Sigmoid colon (tissue), 7 donors: ENCODE measurements around the gene SLC44A5. TPM values are rescaled to one million over a fixed set of nuclear protein-coding genes. Genes with fewer than 3 reads are reported as not detected.
"Not testable (repeated sequence)": the region's sequence is repeated elsewhere in the genome, so short reads cannot be mapped to it uniquely, and the experiment has no call there.

Experiments used
- DNase-seq: peaks from one replicate; pipeline ENCODE4 v3.0.0-alpha.2; 2019
- H3K27ac ChIP-seq, 4 donors: fragments of 200-600 bp; sonication (generic); one replicate each; pipeline ENCODE4 v1.5.1; 2016 to 2019; ENCODE audit warnings: mild to moderate bottlenecking in 1 of 4
- H3K27me3 ChIP-seq, 3 donors: fragments of 200-600 bp; sonication (generic); one replicate each; pipeline ENCODE4 v1.5.1; 2019; ENCODE audit warnings: mild to moderate bottlenecking in 1 of 3
- H3K36me3 ChIP-seq, 4 donors: fragments of 200-600 bp; sonication (generic); one replicate each; pipeline ENCODE4 v1.5.1; 2016 to 2019
- H3K4me1 ChIP-seq, 4 donors: fragments of 200-600 bp; sonication (generic); one replicate each; pipeline ENCODE4 v1.5.1; 2017 to 2019
- H3K4me3 ChIP-seq, 4 donors: fragments of 200-600 bp; sonication (generic); one replicate each; pipeline ENCODE4 v1.5.1; 2017 to 2019; ENCODE audit warnings: mild to moderate bottlenecking in 2 of 4, moderate library complexity in 1 of 4
- H3K9me3 ChIP-seq, 4 donors: fragments of 200-600 bp in 3 of 4; sonication (generic) in 3 of 4; one replicate each; pipeline versions ENCODE4 v1.5.1 to v1.6.1; 2013 to 2019
- EP300 ChIP-seq, 4 donors: sonication (generic); formaldehyde crosslinking; IDR thresholded peaks; one replicate each; pipeline ENCODE4 v1.6.1; 2017; ENCODE audit warnings: antibody characterized with exemption in 4 of 4
- POLR2A ChIP-seq, 2 donors: fragments of 450-650 bp; IDR thresholded peaks; one replicate each; pipeline ENCODE4 v1.6.1; 2016; ENCODE audit warnings: antibody characterized with exemption in 2 of 2, mild to moderate bottlenecking in 2 of 2, moderate library complexity in 2 of 2
- POLR2AphosphoS5 ChIP-seq, 4 donors: sonication (generic); formaldehyde crosslinking; IDR thresholded peaks; one replicate each; pipeline ENCODE4 v1.6.1; 2017; ENCODE audit warnings: antibody characterized with exemption in 4 of 4
- WGBS, 2 donors: extraction: QIAGEN DNeasy Blood & Tissue Kit; methylation state at CpG; one replicate each; pipeline ENCODE4 v1.1.7; 2013; 5-methylcytosine and 5-hydroxymethylcytosine counted together
- intact Hi-C: fragments of 100-400 bp; cut with DNase I; formaldehyde crosslinking; loops from one replicate; pipeline ENCODE4 v1.15.1; 2023
- polyA plus RNA-seq, 3 donors: library from polyadenylated mRNA; stranded (reverse); fragments of 200-250 nt; gene quantifications; one replicate each; pipeline ENCODE4 v1.2.3, GENCODE V29; 2013
- total RNA-seq, 4 donors: library from RNA; depleted of rRNA; stranded (reverse); fragments of >200 nt; gene quantifications; one replicate each; pipeline ENCODE4 v1.1.0, GENCODE V29; 2016
- TF ChIP-seq, protein P1 (sequence below), 4 experiments: fragments of 450-650 bp in 3 of 4; fragments of 200-600 bp in 1 of 4; IDR thresholded peaks; one replicate each; pipeline ENCODE4 v1.5.1; 2016 to 2019; ENCODE audit warnings: antibody characterized with exemption in 4 of 4, mild to moderate bottlenecking in 3 of 4, moderate library complexity in 2 of 4
- donor health status: healthy with polysubstance abuse.
- donor health status: Bipolar disorder and iron deficiency.
- donor health status: healthy.

The SLC44A5 gene
- total and polyA plus RNA-seq, 7 donors: 0.36 to 1.4 (median 0.67) TPM; not detected in 1

- Histone ChIP-seq H3K36me3 (no peaks in the 10 kb centered on the region), H3K4me1 (peaks cover 0 to 26% (median 23%) of the 10 kb centered on the region in 4 donors), H3K9me3 (no peaks in the 10 kb centered on the region), H3K4me3 (no peak overlapping the region), H3K27me3 (peaks cover 3 to 55% (median 16%) of the 10 kb centered on the region in 3 donors), H3K27ac (no peak overlapping the region)
- 84 to 91% methylated on average over 3 of the region's 3 CpGs for WGBS, 2 donors
- DNase-seq: no peak
- intact Hi-C loops: no loop called here
- TF ChIP-seq POLR2AphosphoS5 (IDR thresholded peaks at IDR 0.05) (no peak), EP300 (IDR thresholded peaks at IDR 0.05) (no peak)
- TF ChIP-seq, protein P1, sequence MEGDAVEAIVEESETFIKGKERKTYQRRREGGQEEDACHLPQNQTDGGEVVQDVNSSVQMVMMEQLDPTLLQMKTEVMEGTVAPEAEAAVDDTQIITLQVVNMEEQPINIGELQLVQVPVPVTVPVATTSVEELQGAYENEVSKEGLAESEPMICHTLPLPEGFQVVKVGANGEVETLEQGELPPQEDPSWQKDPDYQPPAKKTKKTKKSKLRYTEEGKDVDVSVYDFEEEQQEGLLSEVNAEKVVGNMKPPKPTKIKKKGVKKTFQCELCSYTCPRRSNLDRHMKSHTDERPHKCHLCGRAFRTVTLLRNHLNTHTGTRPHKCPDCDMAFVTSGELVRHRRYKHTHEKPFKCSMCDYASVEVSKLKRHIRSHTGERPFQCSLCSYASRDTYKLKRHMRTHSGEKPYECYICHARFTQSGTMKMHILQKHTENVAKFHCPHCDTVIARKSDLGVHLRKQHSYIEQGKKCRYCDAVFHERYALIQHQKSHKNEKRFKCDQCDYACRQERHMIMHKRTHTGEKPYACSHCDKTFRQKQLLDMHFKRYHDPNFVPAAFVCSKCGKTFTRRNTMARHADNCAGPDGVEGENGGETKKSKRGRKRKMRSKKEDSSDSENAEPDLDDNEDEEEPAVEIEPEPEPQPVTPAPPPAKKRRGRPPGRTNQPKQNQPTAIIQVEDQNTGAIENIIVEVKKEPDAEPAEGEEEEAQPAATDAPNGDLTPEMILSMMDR (IDR thresholded peaks at IDR 0.05): no peak
These were observed 2.1 kb upstream of the SLC44A5 start for GRCh38 chr1:75612976-75613375.

DNA sequence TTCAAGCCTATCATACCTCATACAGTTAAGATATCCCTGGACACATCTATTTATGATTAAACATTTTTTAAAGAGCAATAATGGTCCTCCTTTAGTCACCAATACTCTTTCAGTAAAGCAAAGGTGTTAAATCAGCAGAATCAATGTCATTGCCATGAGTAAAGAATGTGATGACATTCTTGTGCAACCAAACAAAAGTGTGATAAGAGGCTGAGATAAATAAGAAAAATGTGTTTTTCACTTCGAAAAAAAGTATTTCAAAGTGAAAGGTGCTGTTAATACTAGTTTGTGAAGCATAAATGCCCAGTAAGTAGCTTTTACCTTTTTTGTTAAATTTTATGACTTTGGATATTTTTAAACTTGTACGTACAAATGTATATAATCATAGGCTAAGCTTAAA lies 8.4 kb downstream of the SLC44A5 start:
- 47% methylated on average over 2 of the region's 2 CpGs for WGBS, 2 donors
- intact Hi-C loops: no loop called here
- TF ChIP-seq, protein P1 (IDR thresholded peaks at IDR 0.05): no peak
- TF ChIP-seq POLR2AphosphoS5 (IDR thresholded peaks at IDR 0.05) (no peak), EP300 (IDR thresholded peaks at IDR 0.05) (no peak), POLR2A (IDR thresholded peaks at IDR 0.05) (no peak)
- H3K4me1 ChIP-seq: no peaks in the 10 kb centered on the region
- H3K27me3 ChIP-seq: no peaks in the 10 kb centered on the region
- no peak overlapping the region for H3K27ac ChIP-seq
- no peak for DNase-seq
- H3K36me3 ChIP-seq: no peaks in the 10 kb centered on the region
- H3K4me3 ChIP-seq: no peak overlapping the region
- no peaks in the 10 kb centered on the region for H3K9me3 ChIP-seq

DNA sequence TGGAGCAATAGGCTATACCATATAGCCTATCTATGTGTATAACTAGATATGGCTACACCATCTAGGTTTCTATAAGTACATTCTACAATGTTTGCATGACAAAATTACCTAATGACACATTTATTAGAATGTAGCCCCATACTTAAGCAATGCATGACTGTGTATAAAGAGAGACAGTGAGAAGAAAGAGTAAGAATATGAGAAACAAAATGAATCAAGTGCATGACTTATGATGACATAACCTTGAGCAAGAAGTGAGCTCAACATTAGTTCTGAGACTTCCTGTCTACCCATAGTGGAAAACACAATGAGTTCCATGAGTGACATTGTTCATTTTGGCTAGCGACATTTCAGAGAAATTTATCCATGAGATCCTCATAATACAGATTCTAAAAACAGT lies 10.1 kb downstream of the SLC44A5 start:
- no peak overlapping the region for H3K4me3 ChIP-seq
- 54 to 81% methylated on average over 1 of the region's 1 CpG for WGBS, 2 donors
- intact Hi-C loops: no loop called here
- TF ChIP-seq POLR2AphosphoS5 (IDR thresholded peaks at IDR 0.05): no peak
- TF ChIP-seq, protein P1 (IDR thresholded peaks at IDR 0.05): no peak
- no peak overlapping the region for H3K27ac ChIP-seq
- H3K27me3 ChIP-seq: no peaks in the 10 kb centered on the region
- no peaks in the 10 kb centered on the region for H3K4me1 ChIP-seq
- H3K36me3 ChIP-seq: no peaks in the 10 kb centered on the region
- no peaks in the 10 kb centered on the region for H3K9me3 ChIP-seq
- no peak for DNase-seq

DNA sequence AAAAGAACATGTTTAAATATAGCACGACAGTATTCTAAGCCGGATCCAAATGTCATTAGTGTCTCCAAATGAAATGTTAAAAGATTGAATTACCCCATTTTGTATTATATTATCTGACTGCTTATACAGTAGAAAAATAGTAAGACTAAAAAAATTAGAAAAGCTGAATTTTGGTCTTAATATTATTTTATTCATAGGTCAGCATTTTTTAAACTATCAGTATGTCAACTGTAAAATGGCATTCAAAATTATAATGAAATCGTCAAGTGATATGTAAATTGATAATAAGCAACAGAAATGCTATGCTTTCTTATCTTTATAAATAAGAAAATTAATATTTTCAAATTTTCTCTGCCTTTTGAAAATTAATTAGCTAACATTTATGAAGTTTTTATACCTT lies 16.6 kb downstream of the SLC44A5 start:
- no peaks in the 10 kb centered on the region for H3K36me3 ChIP-seq
- no peaks in the 10 kb centered on the region for H3K27me3 ChIP-seq
- TF ChIP-seq EP300 (IDR thresholded peaks at IDR 0.05) (no peak), POLR2AphosphoS5 (IDR thresholded peaks at IDR 0.05) (no peak), POLR2A (IDR thresholded peaks at IDR 0.05) (no peak)
- TF ChIP-seq, protein P1 (IDR thresholded peaks at IDR 0.05): no peak
- intact Hi-C loops: no loop called here
- H3K9me3 ChIP-seq: no peaks in the 10 kb centered on the region
- no peak for DNase-seq
- H3K27ac ChIP-seq: no peak overlapping the region
- H3K4me1 ChIP-seq: no peaks in the 10 kb centered on the region
- H3K4me3 ChIP-seq: no peak overlapping the region
- 85 to 91% methylated on average over 3 of the region's 3 CpGs for WGBS, 2 donors

DNA sequence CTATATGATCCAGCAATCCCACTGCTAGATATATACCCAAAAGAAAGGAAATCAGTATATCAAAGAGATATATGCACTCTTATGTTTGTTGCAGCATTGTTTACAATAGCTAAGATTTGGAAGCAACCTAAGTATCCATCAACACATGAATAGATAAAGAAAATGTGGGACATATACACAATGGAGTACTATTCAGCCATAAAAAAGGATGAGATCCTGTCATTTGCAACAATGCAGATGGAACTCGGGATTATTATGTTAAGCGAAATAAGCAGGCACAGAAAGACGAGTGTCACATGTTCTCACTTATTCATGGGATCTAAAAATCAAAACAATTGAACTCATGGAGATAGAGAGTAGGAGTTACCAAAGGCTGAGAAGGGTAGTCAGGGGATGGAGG lies 17.5 kb downstream of the SLC44A5 start:
- H3K4me1 ChIP-seq, H3K27me3 ChIP-seq, intact Hi-C loops, H3K27ac ChIP-seq, H3K36me3 ChIP-seq, H3K4me3 ChIP-seq, H3K9me3 ChIP-seq, DNase-seq: not testable (repeated sequence)
- 66 to 77% methylated on average over 3 of the region's 3 CpGs for whole genome bisulfite sequencing, 2 donors
